Neuronal stem cell (in vitro differentiated cells): Measurements from ENCODE around the gene CTNNBIP1.

ENCODE experiments used
- DNase-seq: peaks from one replicate; pipeline ENCODE4 v3.0.0-alpha.2; 2013; ENCODE audit warnings: low spot score
- H2AFZ ChIP-seq: one replicate; pipeline ENCODE4 v1.6.1; 2013; ENCODE audit warnings: mild to moderate bottlenecking, low read length, inconsistent platforms
- H2AK5ac ChIP-seq: 2 replicates; pipeline ENCODE4 v1.6.1; 2013; ENCODE audit warnings: low read depth, mild to moderate bottlenecking, inconsistent platforms, low read length, moderate library complexity, mixed read lengths
- H2BK120ac ChIP-seq: 2 replicates; pipeline ENCODE4 v1.6.1; 2013; ENCODE audit warnings: low read depth, mild to moderate bottlenecking, inconsistent platforms, low read length, moderate library complexity, mixed read lengths
- H2BK12ac ChIP-seq: one replicate; pipeline ENCODE4 v1.6.1; 2013; ENCODE audit warnings: low read length, inconsistent platforms
- H2BK15ac ChIP-seq: 2 replicates; pipeline ENCODE4 v1.6.1; 2013; ENCODE audit warnings: mild to moderate bottlenecking, low read length, inconsistent platforms, mixed read lengths
- H2BK5ac ChIP-seq: one replicate; pipeline ENCODE4 v1.6.1; 2013; ENCODE audit warnings: inconsistent platforms, mild to moderate bottlenecking, low read length, moderate library complexity
- H3K14ac ChIP-seq: one replicate; pipeline ENCODE4 v1.6.1; 2013; ENCODE audit warnings: low read length, inconsistent platforms
- H3K18ac ChIP-seq: 2 replicates; pipeline ENCODE4 v1.6.1; 2013; ENCODE audit warnings: low read length, inconsistent platforms
- H3K23ac ChIP-seq: 2 replicates; pipeline ENCODE4 v1.6.1; 2013; ENCODE audit warnings: low read depth, mild to moderate bottlenecking, mixed read lengths, low read length, inconsistent platforms; ENCODE audit not compliant: poor library complexity
- H3K27ac ChIP-seq: replicated peaks from 3 replicates; pipeline ENCODE4 v1.5.1; 2013; ENCODE audit warnings: low read length, inconsistent platforms
- H3K27me3 ChIP-seq, 3 experiments: 2 replicates each; pipeline ENCODE4 v1.6.1; 2013; ENCODE audit warnings: low read length in 3 of 3, mild to moderate bottlenecking in 2 of 3, inconsistent platforms in 1 of 3, low read depth in 1 of 3, mixed read lengths in 1 of 3, moderate library complexity in 1 of 3; ENCODE audit not compliant: control insufficient read depth in 3 of 3, insufficient read depth in 3 of 3
- H3K36me3 ChIP-seq, 2 donors: replicated peaks in 1 of 2; 2 replicates each; pipeline ENCODE4 v1.6.1; 2013; ENCODE audit warnings: low read length in 2 of 2; ENCODE audit not compliant: control insufficient read depth in 2 of 2, insufficient read depth in 2 of 2
- H3K4ac ChIP-seq: 2 replicates; pipeline ENCODE4 v1.6.1; 2013; ENCODE audit warnings: inconsistent platforms, mild to moderate bottlenecking, low read length, moderate library complexity
- H3K4me1 ChIP-seq, 2 donors: 1 replicate in 1 of 2; 2 replicates in 1 of 2; pipeline ENCODE4 v1.6.1; 2013; ENCODE audit warnings: low read length in 2 of 2, low read depth in 1 of 2; ENCODE audit not compliant: control insufficient read depth in 2 of 2, insufficient read depth in 1 of 2
- H3K4me2 ChIP-seq: one replicate; pipeline ENCODE4 v1.6.1; 2013; ENCODE audit warnings: mild to moderate bottlenecking, low read length, inconsistent platforms; ENCODE audit not compliant: insufficient read depth, poor library complexity, severe bottlenecking
- H3K4me3 ChIP-seq, 2 donors: 2 replicates each; pipeline ENCODE4 v1.5.1; 2013; ENCODE audit warnings: low read length in 2 of 2, mild to moderate bottlenecking in 2 of 2, inconsistent platforms in 1 of 2, moderate library complexity in 1 of 2
- H3K79me1 ChIP-seq: one replicate; pipeline ENCODE4 v1.6.1; 2013; ENCODE audit warnings: low read depth, mild to moderate bottlenecking, inconsistent platforms, low read length, moderate library complexity
- H3K9ac ChIP-seq: one replicate; pipeline ENCODE4 v1.6.1; 2013; ENCODE audit warnings: mild to moderate bottlenecking, low read depth, low read length, inconsistent platforms; ENCODE audit not compliant: poor library complexity
- H3K9me3 ChIP-seq, 2 donors: replicated peaks in 1 of 2; 2 replicates each; pipeline versions ENCODE3 to v1.6.1; 2013; ENCODE audit warnings: low read length in 2 of 2, mild to moderate bottlenecking in 2 of 2, inconsistent platforms in 1 of 2, low read depth in 1 of 2, mixed read lengths in 1 of 2, moderate library complexity in 1 of 2; ENCODE audit not compliant: control insufficient read depth in 2 of 2, insufficient read depth in 1 of 2
- H4K8ac ChIP-seq: one replicate; pipeline ENCODE4 v1.6.1; 2013; ENCODE audit warnings: low read depth, mild to moderate bottlenecking, inconsistent platforms, low read length, moderate library complexity
- H4K91ac ChIP-seq: one replicate; pipeline ENCODE4 v1.6.1; 2013; ENCODE audit warnings: low read length, low read depth, mild to moderate bottlenecking, inconsistent platforms; ENCODE audit not compliant: poor library complexity
- WGBS, 2 donors: extraction: QIAGEN DNeasy Blood & Tissue Kit; methylation state at CpG; one replicate each; pipeline ENCODE4 v1.1.7; 2013; ENCODE audit warnings: missing lambda C conversion rate in 2 of 2, mixed read lengths in 1 of 2; ENCODE audit not compliant: insufficient read length in 2 of 2, insufficient replicate concordance in 1 of 2; ENCODE audit errors: extremely low coverage in 2 of 2; 5-methylcytosine and 5-hydroxymethylcytosine counted together

The CTNNBIP1 gene

GRCh38 chr1:9835404-9835757 lies 74.7 kb downstream of the CTNNBIP1 start:
- WGBS, 2 donors, result no CpG with 5 or more reads among the region's 9 CpGs
- H4K91ac ChIP-seq, result no peak overlapping the region
- H3K4ac ChIP-seq, result no peak overlapping the region
- peaks cover 2% of the 10 kb centered on the region for H3K79me1 ChIP-seq
- no peak overlapping the region for H4K8ac ChIP-seq
- no peak overlapping the region for H2BK120ac ChIP-seq
- H3K9ac ChIP-seq, result no peak overlapping the region
- H3K27ac ChIP-seq, result no peak overlapping the region
- no peak overlapping the region for H2AK5ac ChIP-seq
- H3K18ac ChIP-seq, result peak overlapping the region; percentile 22
- DNase-seq, result no peak
- peak overlapping the region; percentile 2 for H3K4me2 ChIP-seq
- no peak overlapping the region for H3K14ac ChIP-seq
- H2AFZ ChIP-seq, result peak overlapping the region; percentile 93
- no peak overlapping the region for H2BK12ac ChIP-seq
- H3K4me3 ChIP-seq, result peak overlapping the region in 1 of 2 donors; percentile 35
- H3K27me3 ChIP-seq, result no peaks in the 10 kb centered on the region
- H3K36me3 ChIP-seq, result no peaks in the 10 kb centered on the region
- no peak overlapping the region for H3K23ac ChIP-seq
- peaks cover 11% of the 10 kb centered on the region in 2 donors for H3K4me1 ChIP-seq
- no peak overlapping the region for H2BK15ac ChIP-seq
- no peak overlapping the region for H2BK5ac ChIP-seq
- H3K9me3 ChIP-seq, result no peaks in the 10 kb centered on the region

- Histone ChIP-seq H4K91ac (no peak overlapping the region), H3K18ac (no peak overlapping the region), H3K27ac (no peak overlapping the region), H3K27me3 (no peaks in the 10 kb centered on the region), H2AK5ac (no peak overlapping the region), H3K9me3 (no peaks in the 10 kb centered on the region), H4K8ac (no peak overlapping the region), H3K14ac (no peak overlapping the region), H3K4me3 (no peak overlapping the region), H2BK15ac (no peak overlapping the region), H2BK12ac (no peak overlapping the region), H3K9ac (no peak overlapping the region), H2BK5ac (no peak overlapping the region), H3K23ac (no peak overlapping the region), H3K4ac (no peak overlapping the region), H2AFZ (no peak overlapping the region), H3K36me3 (no peaks in the 10 kb centered on the region), H2BK120ac (no peak overlapping the region), H3K4me1 (peaks cover 11% of the 10 kb centered on the region in 2 donors), H3K4me2 (no peak overlapping the region), H3K79me1 (peaks cover 4% of the 10 kb centered on the region)
- no CpG with 5 or more reads among the region's 3 CpGs for WGBS, 2 donors
- no peak for DNase-seq
Observed at GRCh38 chr1:9833632-9834031, 76.4 kb downstream of the CTNNBIP1 start.

GRCh38 chr1:9827558-9828185 lies 82.4 kb downstream of the CTNNBIP1 start:
- Histone ChIP-seq H4K8ac (no peak overlapping the region), H2BK15ac (no peak overlapping the region), H3K36me3 (no peaks in the 10 kb centered on the region), H2BK5ac (no peak overlapping the region), H3K4me1 (peaks cover 11 to 12% of the 10 kb centered on the region in 2 donors), H3K4ac (no peak overlapping the region), H3K27ac (no peak overlapping the region), H2AK5ac (no peak overlapping the region), H2AFZ (peak overlapping the region; percentile 48), H2BK12ac (no peak overlapping the region), H3K14ac (no peak overlapping the region), H3K4me3 (no peak overlapping the region), H2BK120ac (no peak overlapping the region), H3K9me3 (no peaks in the 10 kb centered on the region), H3K27me3 (peaks cover 0 to 20% (median 4%) of the 10 kb centered on the region in 3 experiments), H3K79me1 (peaks cover 6% of the 10 kb centered on the region), H3K18ac (no peak overlapping the region), H3K4me2 (no peak overlapping the region), H3K9ac (no peak overlapping the region), H4K91ac (no peak overlapping the region), H3K23ac (peak overlapping the region; percentile 46)
- WGBS, 2 donors, result no CpG with 5 or more reads among the region's 24 CpGs
- DNase-seq, result no peak

GRCh38 chr1:9826616-9827015 lies 83.5 kb downstream of the CTNNBIP1 start:
- no peak overlapping the region for H2AFZ ChIP-seq
- no peak overlapping the region for H3K4me2 ChIP-seq
- H3K27ac ChIP-seq, result no peak overlapping the region
- H3K18ac ChIP-seq, result no peak overlapping the region
- H2AK5ac ChIP-seq, result peak overlapping the region; percentile 14
- DNase-seq, result no peak
- H3K9ac ChIP-seq, result no peak overlapping the region
- H3K4ac ChIP-seq, result no peak overlapping the region
- H2BK12ac ChIP-seq, result no peak overlapping the region
- H3K4me3 ChIP-seq, result no peak overlapping the region
- no peak overlapping the region for H3K14ac ChIP-seq
- H4K8ac ChIP-seq, result no peak overlapping the region
- peaks cover 0 to 20% (median 4%) of the 10 kb centered on the region in 3 experiments for H3K27me3 ChIP-seq
- no peak overlapping the region for H2BK15ac ChIP-seq
- H4K91ac ChIP-seq, result no peak overlapping the region
- no peak overlapping the region for H2BK5ac ChIP-seq
- H3K79me1 ChIP-seq, result peaks cover 6% of the 10 kb centered on the region
- no peak overlapping the region for H3K23ac ChIP-seq
- H3K36me3 ChIP-seq, result no peaks in the 10 kb centered on the region
- H2BK120ac ChIP-seq, result no peak overlapping the region
- peaks cover 12 to 16% of the 10 kb centered on the region in 2 donors for H3K4me1 ChIP-seq
- WGBS, 2 donors, result no CpG with 5 or more reads among the region's 3 CpGs
- H3K9me3 ChIP-seq, result no peaks in the 10 kb centered on the region
